Hepatocyte (in vitro differentiated cells): Measurements from ENCODE around the gene INHBE. TPM values are rescaled to one million over a fixed set of nuclear protein-coding genes. Genes with fewer than 3 reads are reported as not detected.
A peak's percentile ranks its signal among the peaks of the same experiment; 100 is the strongest.
"Not testable (repeated sequence)": the region's sequence is repeated elsewhere in the genome, so short reads cannot be mapped to it uniquely, and the experiment has no call there.

ENCODE experiments used
- DNase-seq: peaks from one replicate; pipeline ENCODE4 v3.0.0-alpha.2; 2016; ENCODE audit warnings: low spot score
- H2AFZ ChIP-seq: fragments of 200-600 bp; sonication (generic); 2 replicates; pipeline ENCODE4 v1.6.0; 2016; ENCODE audit warnings: antibody characterized with exemption, mild to moderate bottlenecking
- H3K27ac ChIP-seq: fragments of 200-600 bp; sonication (generic); 2 replicates; pipeline ENCODE4 v1.5.1; 2016; ENCODE audit warnings: mild to moderate bottlenecking
- H3K27me3 ChIP-seq: fragments of 200-600 bp; sonication (generic); 2 replicates; pipeline ENCODE4 v1.6.1; 2016
- H3K36me3 ChIP-seq: fragments of 200-600 bp; sonication (generic); replicated peaks from 2 replicates; pipeline ENCODE4 v1.5.1; 2016; ENCODE audit warnings: low read depth; ENCODE audit not compliant: insufficient read depth
- H3K4me1 ChIP-seq: fragments of 200-600 bp; sonication (generic); 2 replicates; pipeline ENCODE4 v1.5.1; 2016; ENCODE audit warnings: mild to moderate bottlenecking, moderate library complexity; ENCODE audit not compliant: insufficient read depth
- H3K4me2 ChIP-seq: fragments of 200-600 bp; sonication (generic); 2 replicates; pipeline ENCODE4 v1.6.0; 2016
- H3K4me3 ChIP-seq: fragments of 200-600 bp; sonication (generic); 2 replicates; pipeline ENCODE4 v1.5.1; 2016; ENCODE audit warnings: mild to moderate bottlenecking
- H3K79me2 ChIP-seq: fragments of 200-600 bp; sonication (generic); 2 replicates; pipeline ENCODE4 v1.6.0; 2017; ENCODE audit warnings: mild to moderate bottlenecking
- H3K9me2 ChIP-seq: fragments of 200-600 bp; sonication (generic); replicated peaks from 2 replicates; pipeline ENCODE4 v1.6.0; 2017; ENCODE audit warnings: mild to moderate bottlenecking; ENCODE audit not compliant: insufficient read depth
- H3K9me3 ChIP-seq: fragments of 200-600 bp; sonication (generic); 2 replicates; pipeline ENCODE4 v1.5.1; 2016; ENCODE audit warnings: low read depth, mild to moderate bottlenecking
- H4K20me1 ChIP-seq: fragments of 200-600 bp; sonication (generic); 2 replicates; pipeline ENCODE4 v1.6.0; 2016; ENCODE audit warnings: mild to moderate bottlenecking; ENCODE audit not compliant: insufficient read depth, poor library complexity, severe bottlenecking
- CTCF ChIP-seq: fragments of 200-600 bp; sonication (generic); IDR thresholded peaks from 2 replicates; pipeline ENCODE4 v1.5.1; 2016; ENCODE audit warnings: antibody characterized with exemption, mild to moderate bottlenecking; ENCODE audit not compliant: poor library complexity
- EZH2 ChIP-seq: fragments of 200-600 bp; sonication (generic); IDR thresholded peaks from 2 replicates; pipeline ENCODE4 v1.6.1; 2016; ENCODE audit warnings: antibody characterized with exemption, mild to moderate bottlenecking, borderline replicate concordance
- EZH2phosphoT487 ChIP-seq: fragments of 200-600 bp; sonication (generic); IDR thresholded peaks from one replicate; pipeline ENCODE4 v1.6.1; 2018; ENCODE audit warnings: antibody characterized with exemption, mild to moderate bottlenecking, low read depth, moderate library complexity; ENCODE audit not compliant: unreplicated experiment, severe bottlenecking
- WGBS: methylation state at CpG from one replicate; pipeline ENCODE4 v1.1.6; 2016; ENCODE audit warnings: low lambda C conversion rate; ENCODE audit errors: missing lambda C conversion rate; 5-methylcytosine and 5-hydroxymethylcytosine counted together
- polyA plus RNA-seq: library from polyadenylated mRNA; unstranded; fragments of >200 nt; fragmentation: Nextera tagmentation; extraction: Ambion mirVana; gene quantifications from 2 replicates; pipeline ENCODE4 v1.2.1, GENCODE V29; 2016
- total RNA-seq: library from RNA; depleted of rRNA; stranded (reverse); fragments of >200 nt; gene quantifications from 2 replicates; pipeline ENCODE4 v1.2.3, GENCODE V29; 2014

The INHBE gene
- total RNA-seq (44.2 and 45.9 TPM in 2 replicates), polyA plus RNA-seq (6.1 and 15.1 TPM in 2 replicates)

- DNase-seq, result peak; percentile 83
- no peak within 1 kb of the TSS for H2AFZ ChIP-seq
- TF ChIP-seq EZH2phosphoT487, result no peak
- no peak for TF ChIP-seq EZH2
- TF ChIP-seq CTCF, result no peak
These were observed at the start of gene INHBE for GRCh38 chr12:57454566-57455373. Gene INHBE (plus strand): TSS chr12:57455307. CDS start chr12:57455537, 230 bp downstream.

GRCh38 chr12:57410534-57410933 lies 44.6 kb upstream of the INHBE start:
- H3K9me2 ChIP-seq, result no peaks in the 10 kb centered on the region
- H3K4me2 ChIP-seq, result no peak overlapping the region
- peaks cover 83% of the 10 kb centered on the region for H3K79me2 ChIP-seq
- no peaks in the 10 kb centered on the region for H3K27me3 ChIP-seq
- H3K4me3 ChIP-seq, result no peak overlapping the region
- WGBS, result 99% methylated on average over 4 of the region's 4 CpGs
- no peak overlapping the region for H3K27ac ChIP-seq
- H3K36me3 ChIP-seq, result no peaks in the 10 kb centered on the region
- H3K9me3 ChIP-seq, result no peaks in the 10 kb centered on the region
- no peaks in the 10 kb centered on the region for H3K4me1 ChIP-seq
- DNase-seq, result no peak
- TF ChIP-seq CTCF (no peak), EZH2 (no peak), EZH2phosphoT487 (no peak)
- H4K20me1 ChIP-seq, result peaks cover 8% of the 10 kb centered on the region
- H2AFZ ChIP-seq, result no peak overlapping the region

More at GRCh38 chr12:57454566-57455373, at the start of gene INHBE:
- H3K9me2 ChIP-seq, result no peaks in the 10 kb centered on the region
- no peaks in the 10 kb centered on the region for H3K27me3 ChIP-seq
- H3K4me3 ChIP-seq, result no peak within 1 kb of the TSS
- no peaks in the 10 kb centered on the region for H3K9me3 ChIP-seq
- peak within 1 kb of the TSS; percentile 65 for H3K4me2 ChIP-seq
- no peaks in the 10 kb centered on the region for H3K79me2 ChIP-seq
- no peaks in the 10 kb centered on the region for H4K20me1 ChIP-seq
- WGBS, result 51% methylated on average over 7 of the region's 10 CpGs
- H3K27ac ChIP-seq, result peak within 1 kb of the TSS; percentile 91
- H3K4me1 ChIP-seq, result peaks cover 48% of the 10 kb centered on the region
- no peaks in the 10 kb centered on the region for H3K36me3 ChIP-seq

GRCh38 chr12:57414160-57414559 lies 40.9 kb upstream of the INHBE start:
- not testable (repeated sequence) for H3K27ac ChIP-seq, DNase-seq, H3K4me3 ChIP-seq, H2AFZ ChIP-seq, H3K27me3 ChIP-seq, H3K36me3 ChIP-seq, H3K4me2 ChIP-seq, H4K20me1 ChIP-seq, H3K9me3 ChIP-seq, H3K4me1 ChIP-seq, H3K9me2 ChIP-seq
- H3K79me2 ChIP-seq, result peaks cover 93% of the 10 kb centered on the region
- 95% methylated on average over 6 of the region's 6 CpGs for WGBS

GRCh38 chr12:57415088-57415487 lies 40.0 kb upstream of the INHBE start:
- Histone ChIP-seq H3K36me3 (no peaks in the 10 kb centered on the region), H3K4me3 (no peak overlapping the region), H3K79me2 (peaks cover 91% of the 10 kb centered on the region), H3K4me2 (no peak overlapping the region), H3K9me3 (no peaks in the 10 kb centered on the region), H3K4me1 (no peaks in the 10 kb centered on the region), H3K27me3 (no peaks in the 10 kb centered on the region), H4K20me1 (peaks cover 4% of the 10 kb centered on the region), H3K27ac (no peak overlapping the region), H2AFZ (no peak overlapping the region), H3K9me2 (no peaks in the 10 kb centered on the region)
- DNase-seq, result no peak
- 87% methylated on average over 2 of the region's 2 CpGs for WGBS
- TF ChIP-seq CTCF (no peak), EZH2phosphoT487 (no peak), EZH2 (no peak)
